ENCODE measurements around the gene ADGRF4. TPM values are rescaled to one million over a fixed set of nuclear protein-coding genes. Genes with fewer than 3 reads are reported as not detected.

ADGRF4 gene
- total RNA-seq, 1 donor from 2014 or later = 1.2 TPM

DNA sequence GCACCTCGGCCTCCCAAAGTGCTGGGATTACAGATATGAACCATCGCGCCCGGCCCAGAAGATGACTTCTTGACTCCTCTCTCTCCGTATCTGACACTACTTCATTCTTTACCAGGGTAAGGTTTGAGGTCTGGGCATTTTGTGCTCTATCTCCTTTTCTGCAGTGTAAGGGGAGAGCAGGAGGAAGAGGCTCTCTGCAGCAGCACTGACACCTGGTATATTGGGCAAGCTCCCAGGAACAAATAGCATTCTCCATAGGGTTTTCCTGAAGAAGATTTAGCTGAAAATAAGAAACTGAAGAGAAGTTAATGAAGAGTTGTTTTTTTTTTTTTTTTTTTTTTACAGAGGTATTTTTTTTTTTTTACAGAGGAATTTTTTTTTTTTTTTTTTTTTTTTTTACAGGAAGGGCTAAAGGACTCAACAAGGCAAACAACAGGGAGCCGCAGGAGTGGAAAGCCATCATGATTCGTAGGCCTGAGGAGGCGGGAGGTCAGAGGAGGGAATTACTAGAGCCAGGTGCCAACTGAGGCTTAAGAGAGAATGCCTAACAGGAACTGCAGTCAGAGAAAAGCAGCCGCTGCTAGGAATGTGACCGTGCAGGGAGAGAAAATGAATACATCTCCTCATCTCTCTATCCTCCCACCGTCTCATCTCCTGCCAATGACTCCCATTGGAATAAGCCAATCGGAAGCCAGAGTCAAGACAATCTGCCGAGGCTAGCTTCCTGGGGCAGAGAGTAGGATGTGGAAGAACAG, 34.7 kb upstream of the ADGRF4 start:
- H2AFZ ChIP-seq (ENCODE audit: low read depth, low read length) = no peak overlapping the region
- no peaks in the 10 kb centered on the region for H3K79me2 ChIP-seq (ENCODE audit: insufficient read depth, low read length)
- H3K27ac Mint-ChIP-seq (ENCODE audit: unreplicated experiment) = no peak overlapping the region
- no peaks in the 10 kb centered on the region for H3K27me3 Mint-ChIP-seq (ENCODE audit: low read depth, unreplicated experiment)
- FAIRE-seq (no peak), DNase-seq (ENCODE audit: low read depth) (no peak)
- no peak overlapping the region for H3K4me2 ChIP-seq (ENCODE audit: low read length)
- peaks cover 2% of the 10 kb centered on the region for H3K9me3 Mint-ChIP-seq (ENCODE audit: unreplicated experiment)
- H4K20me1 ChIP-seq (ENCODE audit: insufficient read depth, low read length) = no peaks in the 10 kb centered on the region
- no peak overlapping the region for H3K4me3 ChIP-seq (ENCODE audit: insufficient read depth, low read depth, low read length)
- TF ChIP-seq EZH2 (IDR thresholded peaks at IDR 0.05; ENCODE audit: insufficient read depth, low read length) = no peak
- TF ChIP-seq, protein P1, sequence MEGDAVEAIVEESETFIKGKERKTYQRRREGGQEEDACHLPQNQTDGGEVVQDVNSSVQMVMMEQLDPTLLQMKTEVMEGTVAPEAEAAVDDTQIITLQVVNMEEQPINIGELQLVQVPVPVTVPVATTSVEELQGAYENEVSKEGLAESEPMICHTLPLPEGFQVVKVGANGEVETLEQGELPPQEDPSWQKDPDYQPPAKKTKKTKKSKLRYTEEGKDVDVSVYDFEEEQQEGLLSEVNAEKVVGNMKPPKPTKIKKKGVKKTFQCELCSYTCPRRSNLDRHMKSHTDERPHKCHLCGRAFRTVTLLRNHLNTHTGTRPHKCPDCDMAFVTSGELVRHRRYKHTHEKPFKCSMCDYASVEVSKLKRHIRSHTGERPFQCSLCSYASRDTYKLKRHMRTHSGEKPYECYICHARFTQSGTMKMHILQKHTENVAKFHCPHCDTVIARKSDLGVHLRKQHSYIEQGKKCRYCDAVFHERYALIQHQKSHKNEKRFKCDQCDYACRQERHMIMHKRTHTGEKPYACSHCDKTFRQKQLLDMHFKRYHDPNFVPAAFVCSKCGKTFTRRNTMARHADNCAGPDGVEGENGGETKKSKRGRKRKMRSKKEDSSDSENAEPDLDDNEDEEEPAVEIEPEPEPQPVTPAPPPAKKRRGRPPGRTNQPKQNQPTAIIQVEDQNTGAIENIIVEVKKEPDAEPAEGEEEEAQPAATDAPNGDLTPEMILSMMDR (IDR thresholded peaks at IDR 0.05; ENCODE audit: insufficient read depth, low read depth, low read length) = no peak
- no peak overlapping the region for H3K27ac ChIP-seq (ENCODE audit: low read depth, low read length)
- H3K9me3 ChIP-seq (ENCODE audit: insufficient read depth, low read depth, low read length) = no peaks in the 10 kb centered on the region
- peaks cover 10% of the 10 kb centered on the region for H3K4me1 Mint-ChIP-seq (ENCODE audit: low read depth, unreplicated experiment)
- H3K36me3 Mint-ChIP-seq (ENCODE audit: low read depth, unreplicated experiment) = no peaks in the 10 kb centered on the region
- H3K4me3 Mint-ChIP-seq (ENCODE audit: unreplicated experiment) = peak overlapping the region; percentile 37
- no peaks in the 10 kb centered on the region for H3K27me3 ChIP-seq (ENCODE audit: insufficient read depth, low read length)
- no peaks in the 10 kb centered on the region for H3K4me1 ChIP-seq (ENCODE audit: insufficient read depth, low read length)
- no peak overlapping the region for H3K9ac ChIP-seq (ENCODE audit: low read length)
- no peaks in the 10 kb centered on the region for H3K36me3 ChIP-seq (ENCODE audit: insufficient read depth, low read length)

DNA sequence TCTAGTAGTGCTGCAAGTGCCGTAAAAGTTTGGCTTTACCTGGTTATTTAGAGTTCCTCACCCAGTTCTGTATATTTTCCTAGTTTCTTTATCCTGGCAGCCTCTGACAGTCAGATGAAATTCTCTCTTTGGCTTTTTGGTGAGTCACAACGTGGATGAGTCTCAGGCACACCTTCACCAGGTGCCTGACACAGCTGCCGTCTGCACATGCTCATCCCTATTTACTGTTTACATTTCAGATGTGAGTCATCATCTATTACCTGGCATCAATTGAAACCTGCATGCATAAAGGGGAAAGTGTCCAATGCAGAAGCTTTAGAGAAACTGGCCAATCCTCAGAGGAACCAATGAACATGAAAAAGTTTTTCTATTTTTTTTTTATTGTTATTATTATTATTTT, 33.3 kb upstream of the ADGRF4 start:
- H3K4me3 Mint-ChIP-seq (ENCODE audit: unreplicated experiment) = no peak overlapping the region
- Histone ChIP-seq H3K9me3 (ENCODE audit: insufficient read depth, low read depth, low read length) (no peaks in the 10 kb centered on the region), H3K4me1 (ENCODE audit: insufficient read depth, low read length) (peaks cover 8% of the 10 kb centered on the region), H2AFZ (ENCODE audit: low read depth, low read length) (no peak overlapping the region), H3K9ac (ENCODE audit: low read length) (no peak overlapping the region), H3K79me2 (ENCODE audit: insufficient read depth, low read length) (no peaks in the 10 kb centered on the region), H3K36me3 (ENCODE audit: insufficient read depth, low read length) (no peaks in the 10 kb centered on the region), H3K4me3 (ENCODE audit: insufficient read depth, low read depth, low read length) (no peak overlapping the region), H3K27ac (ENCODE audit: low read depth, low read length) (no peak overlapping the region), H3K4me2 (ENCODE audit: low read length) (no peak overlapping the region), H3K27me3 (ENCODE audit: insufficient read depth, low read length) (no peaks in the 10 kb centered on the region), H4K20me1 (ENCODE audit: insufficient read depth, low read length) (no peaks in the 10 kb centered on the region)
- no peak overlapping the region for H3K27ac Mint-ChIP-seq (ENCODE audit: unreplicated experiment)
- TF ChIP-seq, protein P1 (IDR thresholded peaks at IDR 0.05; ENCODE audit: insufficient read depth, low read depth, low read length) = no peak
- no peak for TF ChIP-seq EZH2 (IDR thresholded peaks at IDR 0.05; ENCODE audit: insufficient read depth, low read length)
- no peak for DNase-seq (ENCODE audit: low read depth)
- H3K4me1 Mint-ChIP-seq (ENCODE audit: low read depth, unreplicated experiment) = peaks cover 22% of the 10 kb centered on the region
- H3K9me3 Mint-ChIP-seq (ENCODE audit: unreplicated experiment) = peaks cover 2% of the 10 kb centered on the region
- no peak for FAIRE-seq
- H3K36me3 Mint-ChIP-seq (ENCODE audit: low read depth, unreplicated experiment) = no peaks in the 10 kb centered on the region
- H3K27me3 Mint-ChIP-seq (ENCODE audit: low read depth, unreplicated experiment) = no peaks in the 10 kb centered on the region
